C1 segment of cervical spinal cord (tissue), 14 donors: ENCODE results near the gene PNPLA8.
"Not testable (repeated sequence)": the region's sequence is repeated elsewhere in the genome, so short reads cannot be mapped to it uniquely, and the experiment has no call there.

Experiments
- DNase-seq, 14 donors: peaks; one replicate each; lab custom pipeline; 2025; lab: John Stamatoyannopoulos, UW

PNPLA8 gene

GRCh38 chr7:108468246-108468645 lies 57.7 kb downstream of the PNPLA8 start:
- DNase-seq, result no peak

GRCh38 chr7:108467391-108467790 lies 58.5 kb downstream of the PNPLA8 start:
- DNase-seq, result no peak

- not testable (repeated sequence) for DNase-seq
These were observed 59.6 kb downstream of the PNPLA8 start for GRCh38 chr7:108466322-108466721.

GRCh38 chr7:108464743-108465142 lies 61.2 kb downstream of the PNPLA8 start:
- no peak for DNase-seq

GRCh38 chr7:108463613-108464012 lies 62.3 kb downstream of the PNPLA8 start:
- DNase-seq, result no peak

- DNase-seq, result peak in 1 of 14 donors; percentile 54
These were observed 64.1 kb downstream of the PNPLA8 start for GRCh38 chr7:108461840-108462239.

GRCh38 chr7:108460964-108461363 lies 65.0 kb downstream of the PNPLA8 start:
- DNase-seq, result no peak

GRCh38 chr7:108459922-108460551 lies 65.9 kb downstream of the PNPLA8 start:
- peak in 1 of 14 donors; percentile 26 for DNase-seq

- no peak for DNase-seq
These were observed 68.1 kb downstream of the PNPLA8 start for GRCh38 chr7:108457871-108458270.

GRCh38 chr7:108456845-108457540 lies 68.9 kb downstream of the PNPLA8 start:
- DNase-seq, result no peak

GRCh38 chr7:108455998-108456677 lies 69.8 kb downstream of the PNPLA8 start, which contains the start of gene NRCAM:
Gene NRCAM, minus strand, starts transcription at chr7:108456436. Its CDS starts 216,372 bp downstream, at chr7:108240064.
- peak in 13 of 14 donors; percentile 6 to 79 (median 56) for DNase-seq

GRCh38 chr7:108455551-108455997 lies 70.4 kb downstream of the PNPLA8 start:
- peak in 3 of 14 donors; percentile 43 to 74 (median 68) for DNase-seq

GRCh38 chr7:108454674-108455550 lies 71.0 kb downstream of the PNPLA8 start:
- DNase-seq, result peak in 9 of 14 donors; percentile 18 to 66 (median 33)

GRCh38 chr7:108454317-108454673 lies 71.6 kb downstream of the PNPLA8 start:
- DNase-seq, result no peak

GRCh38 chr7:108453320-108453719 lies 72.6 kb downstream of the PNPLA8 start:
- no peak for DNase-seq

- peak in 1 of 14 donors; percentile 4 for DNase-seq
These were observed 73.2 kb downstream of the PNPLA8 start for GRCh38 chr7:108452707-108453106.

- no peak for DNase-seq
These were observed 74.6 kb downstream of the PNPLA8 start for GRCh38 chr7:108451296-108451848.

- no peak for DNase-seq
These were observed 75.8 kb downstream of the PNPLA8 start for GRCh38 chr7:108450160-108450559.

- no peak for DNase-seq
These were observed 76.4 kb downstream of the PNPLA8 start for GRCh38 chr7:108449521-108449920.

- DNase-seq, result peak in 2 of 14 donors; percentile 9 to 11
These were observed 77.1 kb downstream of the PNPLA8 start for GRCh38 chr7:108448584-108449505.
